Panc1 (cell line): ENCODE results near the gene ELL2. TPM values are rescaled to one million over a fixed set of nuclear protein-coding genes. Genes with fewer than 3 reads are reported as not detected.

ENCODE experiments used
- ATAC-seq: fragments of 200-7000 bp; cut with Tn5 transposase; 2 replicates; pipeline ENCODE4 v1.9.1; 2020; ENCODE audit warnings: mild to moderate bottlenecking, moderate library complexity
- BruUV-seq: library from RNA; stranded (reverse); fragments of 400-500 nt; replicated peaks from 2 replicates; lab custom pipeline; 2021; lab: Mats Ljungman, UMichigan
- CTCF ChIA-PET: fragments of 300-600 bp; sonication (Branson Sonifier 250); formaldehyde crosslinking; loops from one replicate; lab custom pipeline; 2022; ENCODE audit warnings: antibody characterized with exemption; lab: Charles Lee
- POLR2A ChIA-PET: fragments of 300-600 bp; sonication (Branson Sonifier 250); formaldehyde crosslinking; loops from one replicate; lab custom pipeline; 2022; ENCODE audit warnings: antibody characterized with exemption; lab: Charles Lee
- DNase-seq: peaks from one replicate; pipeline ENCODE4 v3.0.0-alpha.2; 2010; ENCODE audit warnings: low read depth, low spot score
- H3K27ac ChIP-seq: 2 replicates; pipeline ENCODE4 v1.5.1; 2011; ENCODE audit warnings: mild to moderate bottlenecking, low read length, inconsistent platforms
- H3K27me3 ChIP-seq: fragments of 200-500 bp; sonication (Bioruptor generic); 2 replicates; pipeline ENCODE4 v1.6.0; 2014; ENCODE audit warnings: low read length, inconsistent platforms; ENCODE audit not compliant: control insufficient read depth, insufficient read depth
- H3K36me3 ChIP-seq: fragments of 200-500 bp; sonication (Bioruptor generic); 2 replicates; pipeline ENCODE4 v1.5.1; 2014; ENCODE audit warnings: inconsistent platforms, mild to moderate bottlenecking, low read length, moderate library complexity; ENCODE audit not compliant: control insufficient read depth, insufficient read depth
- H3K4me1 ChIP-seq: 2 replicates; pipeline ENCODE4 v1.5.1; 2011; ENCODE audit warnings: inconsistent platforms, mild to moderate bottlenecking, low read length, moderate library complexity; ENCODE audit not compliant: control insufficient read depth, insufficient read depth
- H3K4me3 ChIP-seq, 2 experiments: 2 replicates each; pipeline ENCODE4 v1.5.1; 2011 to 2012; ENCODE audit warnings: low read depth in 2 of 2, low read length in 2 of 2, mild to moderate bottlenecking in 2 of 2, inconsistent platforms in 1 of 2, moderate library complexity in 1 of 2
- H3K9me3 ChIP-seq: fragments of 200-500 bp; sonication (Bioruptor generic); 2 replicates; pipeline ENCODE4 v1.5.1; 2014; ENCODE audit warnings: low read depth, mild to moderate bottlenecking, inconsistent platforms, low read length, moderate library complexity; ENCODE audit not compliant: control insufficient read depth, insufficient read depth
- CTCF ChIP-seq: fragments of 450-650 bp; IDR thresholded peaks from 2 replicates; pipeline ENCODE4 v1.5.1; 2017; ENCODE audit warnings: mild to moderate bottlenecking
- POLR2AphosphoS5 ChIP-seq: IDR thresholded peaks from 2 replicates; pipeline ENCODE4 v1.6.1; 2012; ENCODE audit warnings: mild to moderate bottlenecking, low read depth, low read length, moderate library complexity
- REST ChIP-seq, 2 experiments: IDR thresholded peaks; 2 replicates each; pipeline ENCODE4 v1.6.1; 2011 to 2012; ENCODE audit warnings: low read depth in 2 of 2, control low read depth in 1 of 2, low read length in 1 of 2, mild to moderate bottlenecking in 1 of 2, moderate library complexity in 1 of 2; ENCODE audit not compliant: insufficient read depth in 1 of 2
- TCF7L2 ChIP-seq: IDR thresholded peaks from 2 replicates; pipeline ENCODE4 v1.6.1; 2011; ENCODE audit warnings: mild to moderate bottlenecking, low read depth, low read length, inconsistent platforms
- in situ Hi-C: cut with HindIII; loops from 2 replicates; pipeline ENCODE4 v1.10.0; 2016; ENCODE audit warnings: low sequenced_read_pairs, low pct_unique_long_range_greater_than_20kb
- intact Hi-C: fragments of 100-400 bp; cut with micrococcal nuclease; formaldehyde crosslinking; loops from one replicate; pipeline ENCODE4 v1.10.0; 2022; ENCODE audit not compliant: unreplicated experiment
- total RNA-seq: library from RNA; stranded (reverse); gene quantifications from one replicate; pipeline ENCODE4 v1.2.1, GENCODE V29; 2021; ENCODE audit not compliant: unreplicated experiment

Gene ELL2
- total RNA-seq, 1 experiment from 2014 or later: 68.5 TPM

GRCh38 chr5:95858661-95859595, 102.7 kb downstream of the ELL2 start:
- POLR2A ChIA-PET: no interaction called here

More at GRCh38 chr5:95858661-95859595, 102.7 kb downstream of the ELL2 start:
- Histone ChIP-seq H3K4me3 (peak overlapping the region; percentile 24 to 50), H3K36me3 (no peaks in the 10 kb centered on the region), H3K27me3 (no peaks in the 10 kb centered on the region), H3K27ac (peak overlapping the region; percentile 44; the same call in 1 of the 2 replicates), H3K4me1 (peaks cover 10% of the 10 kb centered on the region; the same call in 1 of the 2 replicates), H3K9me3 (no peaks in the 10 kb centered on the region)
- no TSS peak for BruUV-seq
- intact Hi-C loops: loop anchor here (1.0 kb wide), 1 partner anchor 477 kb away; no protein-coding TSS in a partner anchor
- DNase-seq (peak; percentile 96), ATAC-seq (peak; percentile 96)
- CTCF ChIA-PET: no interaction called here
- TF ChIP-seq TCF7L2: no peak
- no peak for TF ChIP-seq REST (IDR thresholded peaks at IDR 0.05; ENCODE audit: insufficient read depth in 1 of 2, low read depth in 2 of 2, low read length in 1 of 2)
- TF ChIP-seq CTCF: peak; percentile 98
- no peak for TF ChIP-seq POLR2AphosphoS5
- in situ Hi-C loops: no loop called here
